Measurements from ENCODE around the gene ACVR1B. TPM values are rescaled to one million over a fixed set of nuclear protein-coding genes. Genes with fewer than 3 reads are reported as not detected.

The ACVR1B gene
- total RNA-seq, 6 experiments from 2014 or later = 14.1 to 28.0 (median 25.0) TPM

DNA sequence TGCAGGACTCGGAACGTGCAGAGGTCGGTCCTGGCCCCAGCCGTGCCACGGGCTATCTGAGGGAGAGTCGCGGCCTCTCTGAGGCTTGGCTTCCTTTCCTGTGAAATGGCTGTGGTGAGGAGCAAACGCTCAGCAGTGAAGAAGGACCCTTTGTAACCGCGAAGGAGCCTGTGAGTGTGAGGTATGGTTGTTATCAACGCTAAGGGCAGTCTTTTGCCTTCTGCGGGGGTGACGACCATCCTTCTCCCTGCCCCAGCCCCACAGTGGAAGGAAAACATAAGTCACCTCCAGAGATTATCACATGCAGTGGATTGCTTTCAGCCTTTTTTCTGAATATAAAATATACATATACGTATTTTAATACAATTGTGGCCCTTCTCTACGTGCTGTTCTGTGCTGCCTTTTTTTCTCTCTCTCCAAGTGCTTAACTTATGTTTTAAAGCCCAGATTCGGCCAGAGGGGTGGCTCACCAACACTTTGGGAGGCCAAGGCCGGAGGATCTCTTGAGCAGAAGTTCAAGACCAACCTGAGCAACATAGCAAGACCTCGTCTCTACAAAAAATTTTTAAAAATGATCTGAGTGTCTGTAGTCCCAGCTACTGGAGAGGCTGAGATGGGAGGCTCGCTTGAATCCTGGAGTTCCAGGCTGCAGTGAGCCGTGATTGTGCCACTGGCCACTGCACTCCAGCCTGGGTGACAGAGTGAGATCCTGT is 72.6 kb downstream of the ACVR1B start:
- no peak for TF ChIP-seq POLR2A (IDR thresholded peaks at IDR 0.05)
- TF ChIP-seq, protein P1, sequence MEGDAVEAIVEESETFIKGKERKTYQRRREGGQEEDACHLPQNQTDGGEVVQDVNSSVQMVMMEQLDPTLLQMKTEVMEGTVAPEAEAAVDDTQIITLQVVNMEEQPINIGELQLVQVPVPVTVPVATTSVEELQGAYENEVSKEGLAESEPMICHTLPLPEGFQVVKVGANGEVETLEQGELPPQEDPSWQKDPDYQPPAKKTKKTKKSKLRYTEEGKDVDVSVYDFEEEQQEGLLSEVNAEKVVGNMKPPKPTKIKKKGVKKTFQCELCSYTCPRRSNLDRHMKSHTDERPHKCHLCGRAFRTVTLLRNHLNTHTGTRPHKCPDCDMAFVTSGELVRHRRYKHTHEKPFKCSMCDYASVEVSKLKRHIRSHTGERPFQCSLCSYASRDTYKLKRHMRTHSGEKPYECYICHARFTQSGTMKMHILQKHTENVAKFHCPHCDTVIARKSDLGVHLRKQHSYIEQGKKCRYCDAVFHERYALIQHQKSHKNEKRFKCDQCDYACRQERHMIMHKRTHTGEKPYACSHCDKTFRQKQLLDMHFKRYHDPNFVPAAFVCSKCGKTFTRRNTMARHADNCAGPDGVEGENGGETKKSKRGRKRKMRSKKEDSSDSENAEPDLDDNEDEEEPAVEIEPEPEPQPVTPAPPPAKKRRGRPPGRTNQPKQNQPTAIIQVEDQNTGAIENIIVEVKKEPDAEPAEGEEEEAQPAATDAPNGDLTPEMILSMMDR (IDR thresholded peaks at IDR 0.05) = peak in 2 of 4 donors; percentile 3 to 6
- intact Hi-C loops (cut with DNase I) = no loop called here
- Histone ChIP-seq H3K4me3 (peak overlapping the region; percentile 42 to 51 (median 47)), H3K4me1 (peaks cover 0 to 21% (median 0%) of the 10 kb centered on the region in 4 donors), H3K27ac (no peak overlapping the region), H3K27me3 (no peaks in the 10 kb centered on the region), H3K36me3 (no peaks in the 10 kb centered on the region), H3K9me3 (no peaks in the 10 kb centered on the region)
- ATAC-seq = no peak
- DNase-seq = no peak
- 32% methylated on average over 12 of the region's 20 CpGs for WGBS (ENCODE audit: insufficient coverage, low coverage, low lambda C conversion rate, missing lambda C conversion rate)

DNA sequence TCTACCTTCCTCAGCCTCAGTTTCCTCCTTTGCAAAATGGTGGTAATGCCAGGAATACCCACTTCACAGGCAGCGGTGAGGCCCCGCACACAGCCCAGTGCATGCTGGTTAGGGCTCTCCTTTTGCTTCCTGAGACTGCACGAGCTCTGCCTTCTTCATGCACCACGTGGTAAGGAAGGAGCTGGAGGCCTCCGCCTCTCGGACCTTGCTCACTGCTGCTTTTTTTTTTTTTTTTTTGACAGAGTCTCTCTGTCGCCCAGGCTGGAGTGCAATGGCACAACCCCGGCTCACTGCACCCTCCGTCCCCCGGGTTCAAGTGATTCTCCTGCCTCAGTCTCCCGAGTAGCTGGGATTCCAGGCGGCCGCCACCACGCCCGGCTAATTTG is 73.3 kb downstream of the ACVR1B start:
- peak overlapping the region in 1 of 3 donors; percentile 47 for H3K4me3 ChIP-seq

DNA sequence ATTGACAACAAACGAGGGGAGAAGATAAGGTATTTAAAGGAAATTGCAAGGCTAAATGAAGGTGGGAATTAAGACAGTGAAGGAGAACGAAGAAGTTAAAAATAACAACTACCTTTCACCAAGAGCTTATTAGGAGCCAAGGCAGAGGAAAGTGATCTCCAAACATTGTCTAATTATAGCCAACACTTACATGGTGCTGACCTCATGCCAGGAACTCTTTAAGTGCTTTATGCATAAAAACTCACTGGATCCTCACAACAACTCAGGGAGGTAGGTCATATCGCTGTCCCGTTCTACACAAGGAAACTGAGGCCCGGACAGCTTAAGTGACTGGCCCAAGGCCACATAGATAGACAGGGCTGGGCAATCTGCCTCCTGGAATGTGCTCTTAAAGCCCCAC is 74.8 kb downstream of the ACVR1B start:
- DNase-seq = no peak
- 49% methylated on average over 5 of the region's 5 CpGs for WGBS (ENCODE audit: insufficient coverage, low coverage, low lambda C conversion rate, missing lambda C conversion rate)
- TF ChIP-seq, protein P1 (IDR thresholded peaks at IDR 0.05) = no peak
- TF ChIP-seq POLR2A (IDR thresholded peaks at IDR 0.05) = no peak
- intact Hi-C loops (cut with DNase I) = loop anchor here (5.0 kb wide), 2 partner anchors 51 to 56 kb away; partner anchors contain the start of gene SMIM41 (in 1 of the 2)
- Histone ChIP-seq H3K27me3 (no peaks in the 10 kb centered on the region), H3K36me3 (no peaks in the 10 kb centered on the region), H3K27ac (no peak overlapping the region), H3K4me1 (peaks cover 0 to 21% (median 0%) of the 10 kb centered on the region in 4 donors), H3K4me3 (no peak overlapping the region), H3K9me3 (no peaks in the 10 kb centered on the region)
- no peak for ATAC-seq

More for the DNA sequence above, 73.3 kb downstream of the ACVR1B start:
- H3K36me3 ChIP-seq = no peaks in the 10 kb centered on the region
- H3K9me3 ChIP-seq = no peaks in the 10 kb centered on the region
- peaks cover 0 to 21% (median 0%) of the 10 kb centered on the region in 4 donors for H3K4me1 ChIP-seq
- 48% methylated on average over 7 of the region's 15 CpGs for WGBS (ENCODE audit: insufficient coverage, low coverage, low lambda C conversion rate, missing lambda C conversion rate)
- peak overlapping the region; percentile 46 to 79 (median 58) for H3K27ac ChIP-seq
- TF ChIP-seq, protein P1 (IDR thresholded peaks at IDR 0.05) = no peak
- TF ChIP-seq POLR2A (IDR thresholded peaks at IDR 0.05) = no peak
- ATAC-seq (peak in 3 of 4 donors; percentile 11 to 27 (median 13)), DNase-seq (no peak)
- no peaks in the 10 kb centered on the region for H3K27me3 ChIP-seq
- intact Hi-C loops (cut with DNase I) = loop anchor here (5.0 kb wide), 2 partner anchors 52 to 57 kb away; partner anchors contain the start of gene SMIM41 (in 1 of the 2)

DNA sequence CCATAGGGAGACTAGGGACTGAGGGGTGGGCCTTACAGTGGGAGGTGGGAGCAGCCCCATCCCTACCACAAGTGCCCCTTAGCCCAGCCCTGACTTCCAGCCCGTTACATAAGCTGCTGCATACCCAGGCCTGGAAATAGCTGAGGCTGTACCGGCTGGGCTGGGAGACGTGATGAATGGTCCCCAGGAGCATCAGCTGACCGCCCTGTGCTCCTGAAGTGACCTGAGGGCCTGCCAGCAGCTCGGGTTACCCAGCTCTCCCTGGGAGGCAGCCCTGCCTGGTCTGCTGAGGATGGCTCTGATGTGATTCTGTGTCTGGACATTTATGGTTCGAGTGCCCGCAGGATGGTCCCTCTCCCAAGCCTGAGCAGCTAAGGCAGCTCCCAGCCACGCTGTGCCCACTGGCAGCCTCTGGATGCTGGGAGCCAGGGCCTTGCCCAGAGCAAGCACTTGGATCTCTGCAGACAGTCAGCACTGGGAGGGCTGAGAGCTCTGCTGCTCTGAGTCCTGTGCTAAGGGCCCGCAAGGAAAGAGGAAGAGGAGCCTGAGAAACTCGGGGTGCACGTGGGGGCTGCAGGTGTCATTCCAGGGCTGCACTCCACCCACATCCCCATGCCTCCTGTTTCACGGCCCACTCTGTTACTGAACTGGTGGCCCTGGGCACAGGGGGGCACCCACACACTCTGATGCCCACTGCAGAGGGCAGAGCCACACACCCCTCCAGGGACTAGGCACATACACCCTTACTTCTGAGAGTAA is 75.8 kb downstream of the ACVR1B start:
- H3K4me1 ChIP-seq = peaks cover 0 to 25% (median 0%) of the 10 kb centered on the region in 4 donors
- no peak for DNase-seq
- no peak overlapping the region for H3K4me3 ChIP-seq
- H3K36me3 ChIP-seq = no peaks in the 10 kb centered on the region
- ATAC-seq = no peak
- no peaks in the 10 kb centered on the region for H3K27me3 ChIP-seq
- H3K27ac ChIP-seq = no peak overlapping the region
- H3K9me3 ChIP-seq = no peaks in the 10 kb centered on the region
- TF ChIP-seq POLR2A (IDR thresholded peaks at IDR 0.05) = no peak
- TF ChIP-seq, protein P1 (IDR thresholded peaks at IDR 0.05) = no peak
- WGBS (ENCODE audit: insufficient coverage, low coverage, low lambda C conversion rate, missing lambda C conversion rate) = no CpG with 5 or more reads among the region's 12 CpGs
- intact Hi-C loops (cut with DNase I) = loop anchor here (5.0 kb wide), 2 partner anchors 50 to 55 kb away; partner anchors contain the start of gene SMIM41 (in 1 of the 2)
